GM12878 (cell line): Measurements from ENCODE around the gene ERP27. TPM values are rescaled to one million over a fixed set of nuclear protein-coding genes. Genes with fewer than 3 reads are reported as not detected.

Experiments
- ATAC-seq: fragments of 200-7000 bp; cut with Tn5 transposase; 3 replicates; pipeline ENCODE4 v1.9.1; 2020; ENCODE audit warnings: mild to moderate bottlenecking, moderate library complexity
- BruUV-seq: library from RNA; stranded (reverse); fragments of 400-500 nt; replicated peaks from 2 replicates; lab custom pipeline; 2021; lab: Mats Ljungman, UMichigan
- CTCF ChIA-PET: fragments of 300-600 bp; sonication (Branson Sonifier 250); formaldehyde crosslinking; extraction: SDS; loops from one replicate; lab custom pipeline; 2021; ENCODE audit warnings: inconsistent platforms; lab: Yijun Ruan, JAX
- POLR2A ChIA-PET: fragments of 350-600 bp; formaldehyde crosslinking; extraction: SDS; loops from one replicate; lab custom pipeline; 2021; ENCODE audit warnings: inconsistent platforms; lab: Charles Lee
- RAD21 ChIA-PET: fragments of 300-600 bp; sonication (Branson Sonifier 250); formaldehyde crosslinking; loops from one replicate; lab custom pipeline; 2023; ENCODE audit warnings: antibody characterized with exemption; ENCODE audit not compliant: unreplicated experiment; lab: Charles Lee
- SMC1A ChIA-PET: fragments of 300-600 bp; sonication (Branson Sonifier 250); formaldehyde crosslinking; loops from one replicate; lab custom pipeline; 2023; ENCODE audit not compliant: unreplicated experiment, uncharacterized antibody; lab: Charles Lee
- DNase-seq: peaks from one replicate; pipeline ENCODE4 v3.0.0-alpha.2; 2011; ENCODE audit warnings: low read depth, low spot score
- FAIRE-seq: peaks from 3 replicates; lab custom pipeline; 2011; peaks lifted over from hg19 to GRCh38; lab: Jason Lieb, UNC
- H2AFZ ChIP-seq: 2 replicates; pipeline ENCODE4 v1.6.0; 2011; ENCODE audit warnings: low read depth, low read length, control low read depth; ENCODE audit not compliant: control insufficient read depth
- H3K27ac ChIP-seq: 2 replicates; pipeline ENCODE4 v1.5.1; 2011; ENCODE audit warnings: control low read depth; ENCODE audit not compliant: control insufficient read depth, insufficient read depth
- H3K27me3 ChIP-seq, 2 experiments: replicated peaks in 1 of 2; 2 replicates each; pipeline versions ENCODE4 v1.6.0 to v1.6.1; 2011; ENCODE audit warnings: low read length in 1 of 2; ENCODE audit not compliant: control insufficient read depth in 2 of 2, insufficient read depth in 2 of 2
- H3K36me3 ChIP-seq, 2 experiments: 2 replicates each; pipeline ENCODE4 v1.5.1; 2011; ENCODE audit warnings: low read length in 1 of 2; ENCODE audit not compliant: control insufficient read depth in 2 of 2, insufficient read depth in 2 of 2
- H3K4me1 ChIP-seq: 2 replicates; pipeline ENCODE4 v1.6.1; 2011; ENCODE audit warnings: mild to moderate bottlenecking, low read length, moderate library complexity, mixed read lengths; ENCODE audit not compliant: control insufficient read depth, insufficient read depth
- H3K4me2 ChIP-seq: 2 replicates; pipeline ENCODE4 v1.6.0; 2011; ENCODE audit warnings: control low read depth; ENCODE audit not compliant: control insufficient read depth, insufficient read depth
- H3K4me3 ChIP-seq: fragments of 200-600 bp; sonication (generic); 2 replicates; pipeline ENCODE4 v1.5.1; 2016
- H3K79me2 ChIP-seq: 2 replicates; pipeline ENCODE4 v1.6.0; 2011; ENCODE audit warnings: low read length; ENCODE audit not compliant: control insufficient read depth, insufficient read depth
- H3K9ac ChIP-seq: 2 replicates; pipeline ENCODE4 v1.8.0; 2011; ENCODE audit warnings: low read length, control low read depth, mixed read lengths; ENCODE audit not compliant: control insufficient read depth, insufficient read depth
- H3K9me3 ChIP-seq: replicated peaks from 3 replicates; pipeline ENCODE4 v1.5.1; 2011; ENCODE audit warnings: mild to moderate bottlenecking, low read length; ENCODE audit not compliant: control insufficient read depth, insufficient read depth
- H4K20me1 ChIP-seq: 2 replicates; pipeline ENCODE4 v1.6.0; 2011; ENCODE audit not compliant: control insufficient read depth, insufficient read depth
- EGR1 ChIP-seq, 2 experiments: IDR thresholded peaks; 1 replicate in 1 of 2; 2 replicates in 1 of 2; pipeline ENCODE4 v1.6.1; 2011 to 2012; ENCODE audit warnings: low read depth in 2 of 2, low read length in 2 of 2, borderline replicate concordance in 1 of 2, mild to moderate bottlenecking in 1 of 2, moderate library complexity in 1 of 2
- ETV6 ChIP-seq, 2 experiments: fragments of 450-650 bp in 1 of 2; IDR thresholded peaks in 1 of 2; conservative IDR thresholded peaks in 1 of 2; 2 replicates each; pipeline ENCODE4 v1.6.1; 2014; ENCODE audit warnings: antibody characterized with exemption in 1 of 2, borderline replicate concordance in 1 of 2, low read depth in 1 of 2, mild to moderate bottlenecking in 1 of 2, moderate library complexity in 1 of 2
- HSF1 ChIP-seq: fragments of 150-350 bp; IDR thresholded peaks from 2 replicates; pipeline ENCODE4 v1.6.1; 2014; ENCODE audit warnings: mild to moderate bottlenecking, low read depth, low read length
- JUNB ChIP-seq: IDR thresholded peaks from 2 replicates; pipeline ENCODE4 v1.6.1; 2016; ENCODE audit warnings: antibody characterized with exemption, mild to moderate bottlenecking
- KDM1A ChIP-seq: fragments of 200-600 bp; sonication (generic); IDR thresholded peaks from 2 replicates; pipeline ENCODE4 v1.6.1; 2016; ENCODE audit warnings: borderline replicate concordance
- MAX ChIP-seq: IDR thresholded peaks from 2 replicates; pipeline ENCODE4 v1.6.1; 2012; ENCODE audit warnings: low read depth, low read length, improper control_type of control experiment
- STAT3 ChIP-seq: IDR thresholded peaks from 2 replicates; pipeline ENCODE4 v1.6.1; 2011; ENCODE audit warnings: low read depth, low read length, improper control_type of control experiment
- TARDBP ChIP-seq: IDR thresholded peaks from 2 replicates; pipeline ENCODE4 v1.6.1; 2016; ENCODE audit warnings: borderline replicate concordance
- USF2 ChIP-seq: IDR thresholded peaks from 2 replicates; pipeline ENCODE4 v1.6.1; 2011; ENCODE audit warnings: low read depth, low read length, improper control_type of control experiment, borderline replicate concordance
- WGBS: methylation state at CpG from one replicate; pipeline ENCODE4 v1.1.6; 2016; ENCODE audit warnings: low lambda C conversion rate; ENCODE audit not compliant: insufficient replicate concordance, insufficient coverage; ENCODE audit errors: missing lambda C conversion rate; 5-methylcytosine and 5-hydroxymethylcytosine counted together
- in situ Hi-C: fragments of 300-500 bp; cut with MboI; formaldehyde crosslinking; loops from 9 replicates; pipeline ENCODE4 v1.14.3; 2018; ENCODE audit warnings: mixed read lengths
- intact Hi-C: fragments of 100-400 bp; cut with micrococcal nuclease; formaldehyde crosslinking; loops from one replicate; pipeline ENCODE4 v1.14.2; 2022; ENCODE audit not compliant: unreplicated experiment
- polyA plus RNA-seq, 11 experiments: library from polyadenylated mRNA; depleted of rRNA in 4 of 11; unstranded in 6 of 11; stranded (reverse) in 5 of 11; fragments of >200 nt; fragmentation: Nextera tagmentation in 4 of 11; fragmentation: Illumina TruSeq in 1 of 11; extraction: Ambion mirVana in 4 of 11; extraction: Trizol in 1 of 11; gene quantifications; 1 replicate in 1 of 11; 2 replicates in 10 of 11; pipeline versions ENCODE4 v1.2.1 to v1.2.3, GENCODE V29; 2011 to 2016; ENCODE audit warnings: inconsistent platforms in 2 of 11, missing spikeins in 2 of 11, low read depth in 1 of 11
- total RNA-seq, 4 experiments: library from RNA; depleted of rRNA in 3 of 4; stranded (reverse); fragments of >200 nt in 3 of 4; fragmentation: Illumina TruSeq in 1 of 4; extraction: Trizol in 1 of 4; gene quantifications; 2 replicates each; pipeline versions ENCODE4 v1.2.1 to v1.2.3, GENCODE V29; 2013 to 2021

ERP27 gene
- total and polyA plus RNA-seq, 10 of the 15 experiments (the other 5 are each of a cell fraction or from before 2014, with no cell fraction given), result 0.91 to 2.4 (median 1.4) TPM

GRCh38 chr12:14972816-14973215 lies 34.5 kb upstream of the ERP27 start, which contains the start of gene PDE6H:
TSS of gene PDE6H (plus strand) at chr12:14973042. CDS start at chr12:14978013, 4,971 bp downstream.
- Histone ChIP-seq H3K4me2 (no peak within 1 kb of the TSS), H3K36me3 (no peaks in the 10 kb centered on the region), H3K9me3 (no peaks in the 10 kb centered on the region; the same call in 2 of the 3 replicates), H3K27me3 (no peaks in the 10 kb centered on the region), H2AFZ (no peak within 1 kb of the TSS), H3K4me3 (no peak within 1 kb of the TSS), H3K4me1 (no peaks in the 10 kb centered on the region), H3K9ac (no peak within 1 kb of the TSS), H4K20me1 (no peaks in the 10 kb centered on the region), H3K79me2 (no peaks in the 10 kb centered on the region), H3K27ac (no peak within 1 kb of the TSS)
- ChIA-PET CTCF (interaction anchor here (1.0 to 2.1 kb wide), 3 partner anchors 13 to 125 kb away, joined by 3 to 5 read pairs (median 3); no protein-coding TSS in a partner anchor), POLR2A (no interaction called here), SMC1A (interaction anchor here (1.0 to 1.5 kb wide), 3 partner anchors 23 to 85 kb away, joined by 3 to 4 read pairs (median 3); no protein-coding TSS in a partner anchor), RAD21 (interaction anchor here (1.6 kb wide), 1 partner anchor 23 kb away, joined by 4 read pairs; no protein-coding TSS in a partner anchor)
- BruUV-seq, result no TSS peak
- DNase-seq (no peak), ATAC-seq (no peak), FAIRE-seq (no peak)
- TF ChIP-seq JUNB, result no peak
- TF ChIP-seq ETV6 (conservative IDR thresholded peaks at IDR 0.05 in 1 of 2, IDR thresholded peaks at IDR 0.05 in 1 of 2; ENCODE audit: borderline replicate concordance in 1 of 2, low read depth in 1 of 2), result no peak
- no peak for TF ChIP-seq EGR1 (IDR thresholded peaks at IDR 0.05; ENCODE audit: borderline replicate concordance in 1 of 2, low read depth in 2 of 2, low read length in 2 of 2)
- no peak for TF ChIP-seq TARDBP
- no peak for TF ChIP-seq MAX
- no peak for TF ChIP-seq HSF1
- TF ChIP-seq USF2, result no peak
- TF ChIP-seq STAT3, result no peak
- no peak for TF ChIP-seq KDM1A
- WGBS, result 97% methylated on average over 2 of the region's 2 CpGs
- intact Hi-C loops, result no loop called here
- in situ Hi-C loops, result loop anchor here (25.0 kb wide), 1 partner anchor 586 kb away; no protein-coding TSS in a partner anchor
